Raji (cell line): ENCODE measurements around the gene LHFPL4.

Source experiments
- POLR2A ChIP-seq: IDR thresholded peaks from 2 replicates; pipeline ENCODE4 v1.6.1; 2011; ENCODE audit warnings: low read depth, low read length, control low read depth; ENCODE audit not compliant: insufficient read depth

Gene LHFPL4

GRCh38 chr3:9450126-9450525 lies 103.5 kb downstream of the LHFPL4 start:
- no peak for TF ChIP-seq POLR2A

GRCh38 chr3:9448643-9449042 lies 105.0 kb downstream of the LHFPL4 start:
- no peak for TF ChIP-seq POLR2A
